ENCODE measurements around the gene PI4KA. TPM values are rescaled to one million over a fixed set of nuclear protein-coding genes. Genes with fewer than 3 reads are reported as not detected.
"Not testable (repeated sequence)": the region's sequence is repeated elsewhere in the genome, so short reads cannot be mapped to it uniquely, and the experiment has no call there.

Gene PI4KA
- total RNA-seq, 1 donor from 2014 or later: 40.5 TPM

- no peak for TF ChIP-seq CTCF (IDR thresholded peaks at IDR 0.05; ENCODE audit: borderline replicate concordance)
- DNase-seq: no peak
- Histone ChIP-seq H3K27me3 (ENCODE audit: low read depth) (no peaks in the 10 kb centered on the region), H3K36me3 (peaks cover 68% of the 10 kb centered on the region), H3K9me3 (replicated peaks) (peaks cover 6% of the 10 kb centered on the region), H3K4me3 (no peak overlapping the region), H3K4me1 (peaks cover 4% of the 10 kb centered on the region), H3K27ac (replicated peaks) (no peak overlapping the region)
- intact Hi-C loops (cut with micrococcal nuclease): no loop called here
Measured at GRCh38 chr22:20740222-20740951, 118.2 kb downstream of the PI4KA start.

- H3K27me3 ChIP-seq (ENCODE audit: low read depth): no peaks in the 10 kb centered on the region
- H3K36me3 ChIP-seq: peaks cover 50% of the 10 kb centered on the region
- TF ChIP-seq CTCF (IDR thresholded peaks at IDR 0.05; ENCODE audit: borderline replicate concordance): no peak
- no peak for DNase-seq
- no peak overlapping the region for H3K27ac ChIP-seq (replicated peaks)
- H3K9me3 ChIP-seq (replicated peaks): peaks cover 6% of the 10 kb centered on the region
- intact Hi-C loops (cut with micrococcal nuclease): no loop called here
- peaks cover 4% of the 10 kb centered on the region for H3K4me1 ChIP-seq
- no peak overlapping the region for H3K4me3 ChIP-seq
Measured at GRCh38 chr22:20738394-20739089, 120.1 kb downstream of the PI4KA start.

- H3K27me3 ChIP-seq (ENCODE audit: low read depth); H3K4me3 ChIP-seq; H3K27ac ChIP-seq (replicated peaks); DNase-seq; H3K4me1 ChIP-seq; H3K9me3 ChIP-seq (replicated peaks); intact Hi-C loops (cut with micrococcal nuclease): not testable (repeated sequence)
- H3K36me3 ChIP-seq: peaks cover 38% of the 10 kb centered on the region
Measured at GRCh38 chr22:20736891-20737290, 121.7 kb downstream of the PI4KA start.

GRCh38 chr22:20735356-20736162, 123.1 kb downstream of the PI4KA start:
- H3K9me3 ChIP-seq (replicated peaks); H3K27ac ChIP-seq (replicated peaks); H3K4me1 ChIP-seq; DNase-seq; H3K4me3 ChIP-seq; intact Hi-C loops (cut with micrococcal nuclease); H3K27me3 ChIP-seq (ENCODE audit: low read depth): not testable (repeated sequence)
- H3K36me3 ChIP-seq: peaks cover 31% of the 10 kb centered on the region

GRCh38 chr22:20732431-20732830, 126.2 kb downstream of the PI4KA start:
- peaks cover 37% of the 10 kb centered on the region for H3K36me3 ChIP-seq
- H3K4me1 ChIP-seq; DNase-seq; H3K4me3 ChIP-seq; H3K9me3 ChIP-seq (replicated peaks); H3K27ac ChIP-seq (replicated peaks); intact Hi-C loops (cut with micrococcal nuclease); H3K27me3 ChIP-seq (ENCODE audit: low read depth): not testable (repeated sequence)

GRCh38 chr22:20729194-20729593, 129.4 kb downstream of the PI4KA start:
- DNase-seq: no peak
- no peak for TF ChIP-seq CTCF (IDR thresholded peaks at IDR 0.05; ENCODE audit: borderline replicate concordance)
- Histone ChIP-seq H3K36me3 (peaks cover 65% of the 10 kb centered on the region), H3K4me1 (peaks cover 9% of the 10 kb centered on the region), H3K27me3 (ENCODE audit: low read depth) (no peaks in the 10 kb centered on the region), H3K4me3 (no peak overlapping the region), H3K27ac (replicated peaks) (no peak overlapping the region), H3K9me3 (replicated peaks) (no peaks in the 10 kb centered on the region)
- intact Hi-C loops (cut with micrococcal nuclease): no loop called here

Measured in left ventricle myocardium inferior (tissue), 1 donor.